A673 (cell line): ENCODE results near the gene SRBD1. TPM values are rescaled to one million over a fixed set of nuclear protein-coding genes. Genes with fewer than 3 reads are reported as not detected.
A peak's percentile ranks its signal among the peaks of the same experiment; 100 is the strongest.

Experiments used
- BruUV-seq: library from RNA; stranded (reverse); fragments of 400-500 nt; replicated peaks from 2 replicates; lab custom pipeline; 2021; lab: Mats Ljungman, UMichigan
- CTCF ChIA-PET: fragments of 300-600 bp; sonication (Branson Sonifier 250); formaldehyde crosslinking; loops from one replicate; lab custom pipeline; 2022; ENCODE audit warnings: antibody characterized with exemption; lab: Charles Lee
- POLR2A ChIA-PET: fragments of 300-600 bp; sonication (Branson Sonifier 250); formaldehyde crosslinking; loops from one replicate; lab custom pipeline; 2022; ENCODE audit warnings: antibody characterized with exemption; ENCODE audit not compliant: low non-redundant PET; lab: Charles Lee
- DNase-seq: peaks from one replicate; pipeline ENCODE4 v3.0.0-alpha.2; 2015; ENCODE audit warnings: low spot score
- H3K27ac ChIP-seq: fragments of 200-600 bp; sonication (generic); 2 replicates; pipeline ENCODE4 v1.5.1; 2016; ENCODE audit warnings: mixed run types, low read depth, mild to moderate bottlenecking, mixed read lengths, antibody characterized with exemption, low read length; ENCODE audit not compliant: poor library complexity, severe bottlenecking
- H3K27me3 ChIP-seq: fragments of 200-600 bp; sonication (generic); replicated peaks from 2 replicates; pipeline ENCODE4 v1.6.1; 2017; ENCODE audit warnings: mixed run types, low read depth, mild to moderate bottlenecking, mixed read lengths, antibody characterized with exemption, low read length; ENCODE audit not compliant: insufficient read depth, poor library complexity
- H3K36me3 ChIP-seq: fragments of 200-600 bp; sonication (generic); 2 replicates; pipeline ENCODE4 v1.6.1; 2016; ENCODE audit warnings: mixed run types, mild to moderate bottlenecking, mixed read lengths, antibody characterized with exemption, low read length; ENCODE audit not compliant: insufficient read depth, poor library complexity, severe bottlenecking
- H3K4me1 ChIP-seq: fragments of 200-600 bp; sonication (generic); 2 replicates; pipeline ENCODE4 v1.6.1; 2017; ENCODE audit warnings: mixed run types, mild to moderate bottlenecking, mixed read lengths, antibody characterized with exemption, low read length; ENCODE audit not compliant: insufficient read depth, poor library complexity, severe bottlenecking
- H3K4me3 ChIP-seq: fragments of 200-600 bp; sonication (generic); 2 replicates; pipeline ENCODE4 v1.5.1; 2016; ENCODE audit warnings: low read depth, mixed run types, mild to moderate bottlenecking, mixed read lengths, low read length; ENCODE audit not compliant: poor library complexity, severe bottlenecking
- H3K9me3 ChIP-seq: fragments of 200-600 bp; sonication (generic); 2 replicates; pipeline ENCODE4 v1.6.1; 2016; ENCODE audit warnings: mixed run types, low read depth, mild to moderate bottlenecking, mixed read lengths, antibody characterized with exemption, low read length; ENCODE audit not compliant: poor library complexity, severe bottlenecking
- EZH2 ChIP-seq: fragments of 200-600 bp; sonication (generic); IDR thresholded peaks from 2 replicates; pipeline ENCODE4 v1.6.1; 2017; ENCODE audit warnings: borderline replicate concordance, low read depth, mild to moderate bottlenecking, mixed read lengths, antibody characterized with exemption, low read length; ENCODE audit not compliant: poor library complexity, severe bottlenecking
- intact Hi-C: fragments of 100-400 bp; cut with micrococcal nuclease; formaldehyde crosslinking; loops from one replicate; pipeline ENCODE4 v1.10.0; 2022; ENCODE audit not compliant: unreplicated experiment
- total RNA-seq: library from RNA; stranded (reverse); gene quantifications from 2 replicates; pipeline ENCODE4 v1.2.3, GENCODE V29; 2021
- TF ChIP-seq, protein P1 (sequence below): fragments of 300-800, 200-600 bp; sonication (generic); conservative IDR thresholded peaks from 2 replicates; pipeline ENCODE4 v1.5.1; 2017; ENCODE audit warnings: low read depth, mild to moderate bottlenecking, antibody characterized with exemption, low read length, moderate library complexity, mixed read lengths

The SRBD1 gene
- total RNA-seq, 1 experiment from 2014 or later, result 21.9 TPM

DNA sequence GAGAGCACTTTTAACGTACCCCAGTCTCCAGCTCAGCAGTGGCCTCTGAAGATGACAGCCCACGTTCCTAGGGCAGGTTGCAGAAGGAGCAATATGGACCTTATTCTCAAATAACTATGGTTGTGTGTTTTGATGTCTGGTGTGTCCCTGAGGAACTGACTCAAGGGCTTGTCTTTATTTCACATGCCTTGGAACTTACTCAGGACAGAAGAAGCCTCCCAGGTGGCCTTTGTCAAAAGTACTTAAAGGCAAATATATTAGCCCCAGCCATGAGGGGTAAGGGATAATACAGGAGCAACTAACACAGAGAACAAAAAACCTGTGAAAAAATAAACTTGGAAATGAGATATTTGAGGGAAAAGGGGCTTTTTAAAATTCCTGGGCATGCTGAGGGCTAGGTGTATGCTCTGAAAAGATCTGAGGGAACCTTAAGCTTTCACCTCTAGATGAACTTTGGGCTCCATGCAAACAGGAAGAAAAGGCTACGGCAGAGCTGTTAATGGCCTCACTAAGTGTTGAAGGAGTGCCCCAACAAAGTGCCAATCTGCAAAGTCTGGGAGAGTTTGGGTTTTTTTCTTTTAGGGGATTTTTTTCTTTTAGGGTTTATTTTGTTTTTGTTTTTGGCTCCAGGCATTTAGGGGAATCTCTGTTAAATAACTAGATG is 40.3 kb downstream of the SRBD1 start:
- DNase-seq, result peak; percentile 33
- Histone ChIP-seq H3K36me3 (peaks cover 17% of the 10 kb centered on the region), H3K27ac (peak overlapping the region; percentile 26), H3K4me3 (no peak overlapping the region), H3K4me1 (peaks cover 56% of the 10 kb centered on the region), H3K9me3 (peaks cover 11% of the 10 kb centered on the region), H3K27me3 (no peaks in the 10 kb centered on the region)
- ChIA-PET POLR2A (no interaction called here), CTCF (no interaction called here)
- TF ChIP-seq EZH2, result no peak
- TF ChIP-seq, protein P1, sequence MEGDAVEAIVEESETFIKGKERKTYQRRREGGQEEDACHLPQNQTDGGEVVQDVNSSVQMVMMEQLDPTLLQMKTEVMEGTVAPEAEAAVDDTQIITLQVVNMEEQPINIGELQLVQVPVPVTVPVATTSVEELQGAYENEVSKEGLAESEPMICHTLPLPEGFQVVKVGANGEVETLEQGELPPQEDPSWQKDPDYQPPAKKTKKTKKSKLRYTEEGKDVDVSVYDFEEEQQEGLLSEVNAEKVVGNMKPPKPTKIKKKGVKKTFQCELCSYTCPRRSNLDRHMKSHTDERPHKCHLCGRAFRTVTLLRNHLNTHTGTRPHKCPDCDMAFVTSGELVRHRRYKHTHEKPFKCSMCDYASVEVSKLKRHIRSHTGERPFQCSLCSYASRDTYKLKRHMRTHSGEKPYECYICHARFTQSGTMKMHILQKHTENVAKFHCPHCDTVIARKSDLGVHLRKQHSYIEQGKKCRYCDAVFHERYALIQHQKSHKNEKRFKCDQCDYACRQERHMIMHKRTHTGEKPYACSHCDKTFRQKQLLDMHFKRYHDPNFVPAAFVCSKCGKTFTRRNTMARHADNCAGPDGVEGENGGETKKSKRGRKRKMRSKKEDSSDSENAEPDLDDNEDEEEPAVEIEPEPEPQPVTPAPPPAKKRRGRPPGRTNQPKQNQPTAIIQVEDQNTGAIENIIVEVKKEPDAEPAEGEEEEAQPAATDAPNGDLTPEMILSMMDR, result no peak
- no TSS peak for BruUV-seq
- intact Hi-C loops, result no loop called here

DNA sequence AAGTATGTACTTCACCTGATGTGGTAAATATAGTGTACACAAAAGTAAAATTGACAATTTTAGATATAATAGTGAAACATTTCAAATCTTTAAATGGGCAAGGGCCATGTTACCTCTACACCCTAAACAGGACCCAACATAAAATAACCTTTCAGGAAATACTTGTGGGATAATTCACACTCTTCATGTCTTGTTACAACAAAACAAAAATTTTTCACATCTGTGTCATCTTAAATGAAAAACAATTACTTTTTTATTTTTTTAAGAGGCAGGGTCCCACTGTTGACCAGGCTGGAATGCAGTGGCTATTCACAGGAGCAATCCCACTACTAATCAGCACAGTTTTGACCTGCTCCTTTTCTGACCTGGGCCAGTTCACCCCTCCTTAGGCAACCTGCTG is 42.1 kb downstream of the SRBD1 start:
- H3K9me3 ChIP-seq, result peaks cover 11% of the 10 kb centered on the region
- ChIA-PET CTCF (interaction anchor here (1.2 kb wide), 1 partner anchor 16 kb away, joined by 5 read pairs; no protein-coding TSS in a partner anchor), POLR2A (no interaction called here)
- TF ChIP-seq EZH2, result no peak
- TF ChIP-seq, protein P1, result no peak
- intact Hi-C loops, result loop anchor here (5.0 kb wide), 1 partner anchor 57 kb away; no protein-coding TSS in a partner anchor
- H3K4me1 ChIP-seq, result peaks cover 41% of the 10 kb centered on the region
- H3K4me3 ChIP-seq, result no peak overlapping the region
- no peaks in the 10 kb centered on the region for H3K27me3 ChIP-seq
- H3K27ac ChIP-seq, result peak overlapping the region; percentile 92
- no peak for DNase-seq
- no TSS peak for BruUV-seq
- H3K36me3 ChIP-seq, result peaks cover 17% of the 10 kb centered on the region

DNA sequence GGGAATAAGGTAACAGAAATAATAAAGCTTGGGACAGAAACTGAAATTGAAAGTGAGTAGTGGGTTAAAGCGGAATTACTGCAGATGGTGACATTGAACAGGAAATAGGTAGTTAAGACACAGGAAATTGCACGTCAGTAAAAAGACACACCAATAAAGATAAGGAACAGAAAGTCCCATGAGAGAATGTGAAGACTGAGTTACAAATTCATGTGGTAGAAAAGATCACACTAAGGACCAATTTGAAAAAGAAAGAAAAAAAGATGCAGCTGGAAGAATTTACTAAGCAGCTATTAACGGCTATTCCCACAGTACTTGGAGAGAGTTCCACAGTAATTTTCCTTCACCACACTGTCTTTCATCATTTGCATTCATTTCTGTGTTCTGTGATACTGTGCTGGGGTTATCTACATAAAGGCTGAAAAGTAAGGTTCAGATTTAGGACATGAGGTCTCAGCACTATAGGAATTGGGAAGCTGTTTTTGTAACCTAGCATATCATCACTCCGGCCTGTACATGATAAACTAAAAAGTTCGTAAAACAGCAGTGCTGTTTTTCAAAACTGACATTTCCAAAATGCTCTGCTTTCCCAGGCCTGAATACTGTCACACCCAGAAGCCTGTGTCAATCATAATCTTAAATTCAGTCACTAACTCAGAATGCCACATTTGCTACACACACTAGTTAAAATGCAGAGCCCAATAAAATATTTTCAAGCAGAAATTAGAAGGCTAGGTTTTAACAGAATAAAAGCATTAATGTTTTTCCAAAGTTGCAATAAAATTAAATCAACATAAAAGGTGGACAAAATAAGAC is 42.9 kb downstream of the SRBD1 start:
- H3K27ac ChIP-seq, result peak overlapping the region; percentile 92
- BruUV-seq, result TSS peak; percentile 88
- CTCF ChIA-PET, result interaction anchor here (0.6 to 1.2 kb wide), 2 partner anchors 17 to 42 kb away, joined by 3 to 5 read pairs; no protein-coding TSS in a partner anchor
- no peak for TF ChIP-seq EZH2
- TF ChIP-seq, protein P1, result no peak
- peak overlapping the region; percentile 42 for H3K4me3 ChIP-seq
- no peaks in the 10 kb centered on the region for H3K27me3 ChIP-seq
- peaks cover 36% of the 10 kb centered on the region for H3K4me1 ChIP-seq
- POLR2A ChIA-PET, result no interaction called here
- intact Hi-C loops, result loop anchor here (5.0 kb wide), 1 partner anchor 56 kb away; no protein-coding TSS in a partner anchor
- peaks cover 17% of the 10 kb centered on the region for H3K36me3 ChIP-seq
- H3K9me3 ChIP-seq, result peaks cover 11% of the 10 kb centered on the region
- peak; percentile 96 for DNase-seq
